Neural cell (in vitro differentiated cells): ENCODE measurements around the gene TFB1M.

ENCODE experiments used
- CTCF ChIP-seq: fragments of 450-650 bp; IDR thresholded peaks from 2 replicates; pipeline ENCODE4 v1.5.1; 2014; ENCODE audit warnings: antibody characterized with exemption, mild to moderate bottlenecking, moderate library complexity; ENCODE audit not compliant: poor library complexity, severe bottlenecking
- EZH2 ChIP-seq: fragments of 200-600, 300-800 bp; shearing (Covaris generic), sonication (generic); IDR thresholded peaks from 2 replicates; pipeline ENCODE4 v1.6.1; 2014; ENCODE audit warnings: antibody characterized with exemption, low read length, borderline replicate concordance, mild to moderate bottlenecking; ENCODE audit not compliant: insufficient read depth, poor library complexity, severe bottlenecking

- no peak for TF ChIP-seq EZH2
- TF ChIP-seq CTCF = no peak
Measured at GRCh38 chr6:155256122-155256795, 58.0 kb downstream of the TFB1M start.
